Right atrium auricular region (tissue), 2 donors: ENCODE data around the gene MLLT10. TPM values are rescaled to one million over a fixed set of nuclear protein-coding genes. Genes with fewer than 3 reads are reported as not detected.
"Not testable (repeated sequence)": the region's sequence is repeated elsewhere in the genome, so short reads cannot be mapped to it uniquely, and the experiment has no call there.

ENCODE experiments used
- DNase-seq: peaks from one replicate; pipeline ENCODE4 v3.0.0-alpha.2; 2019; ENCODE audit warnings: low spot score
- H3K27ac ChIP-seq, 2 donors: fragments of 200-600 bp; sonication (generic); 1 replicate in 1 of 2; 2 replicates in 1 of 2; pipeline ENCODE4 v1.5.1; 2016 to 2019
- H3K27me3 ChIP-seq, 2 donors: fragments of 200-600 bp; sonication (generic); one replicate each; pipeline versions ENCODE4 v1.5.1 to v1.6.0; 2017 to 2019
- H3K36me3 ChIP-seq: fragments of 200-600 bp; sonication (generic); one replicate; pipeline ENCODE4 v1.5.1; 2016
- H3K4me1 ChIP-seq, 2 donors: fragments of 200-600 bp; sonication (generic); one replicate each; pipeline versions ENCODE4 v1.5.1 to v1.6.0; 2017 to 2019
- H3K4me3 ChIP-seq, 2 donors: fragments of 200-600 bp; sonication (generic); 1 replicate in 1 of 2; 2 replicates in 1 of 2; pipeline ENCODE4 v1.5.1; 2017 to 2019; ENCODE audit warnings: mild to moderate bottlenecking in 1 of 2, moderate library complexity in 1 of 2
- H3K9me3 ChIP-seq, 2 donors: fragments of 200-600 bp; sonication (generic); one replicate each; pipeline ENCODE4 v1.5.1; 2019
- total RNA-seq, 2 donors: library from RNA; depleted of rRNA; stranded (reverse); fragments of >200 nt; gene quantifications; one replicate each; pipeline ENCODE4 v1.1.0, GENCODE V29; 2016
- TF ChIP-seq, protein P1 (sequence below), 2 donors: fragments of 200-600 bp; sonication (generic); IDR thresholded peaks; one replicate each; pipeline ENCODE4 v1.5.1; 2019; ENCODE audit warnings: antibody characterized with exemption in 2 of 2

Gene MLLT10
- total RNA-seq, 2 donors from 2014 or later = 18.8 to 27.2 TPM

DNA sequence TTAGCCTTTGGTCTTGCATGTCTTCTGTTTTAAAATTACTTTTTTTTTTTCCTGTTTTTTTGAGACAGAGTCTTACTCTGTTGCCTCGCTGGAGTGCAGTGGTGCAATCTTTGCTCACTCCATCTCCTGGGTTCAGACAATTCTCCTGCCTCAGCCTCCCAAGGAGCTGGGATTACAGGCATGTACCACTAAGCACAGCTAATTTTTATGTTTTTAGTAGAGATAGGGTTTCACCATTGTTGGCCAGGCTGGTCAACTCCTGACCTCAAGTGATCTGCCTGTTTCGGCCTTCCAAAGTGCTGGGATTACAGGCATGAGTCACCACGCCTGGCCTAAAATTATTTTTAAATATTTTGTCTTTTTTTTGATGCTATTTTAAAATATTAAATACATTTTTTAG, 38.5 kb downstream of the MLLT10 start:
- H3K27ac ChIP-seq = peak overlapping the region in 1 of 2 donors; percentile 11
- H3K9me3 ChIP-seq = no peaks in the 10 kb centered on the region
- TF ChIP-seq, protein P1, sequence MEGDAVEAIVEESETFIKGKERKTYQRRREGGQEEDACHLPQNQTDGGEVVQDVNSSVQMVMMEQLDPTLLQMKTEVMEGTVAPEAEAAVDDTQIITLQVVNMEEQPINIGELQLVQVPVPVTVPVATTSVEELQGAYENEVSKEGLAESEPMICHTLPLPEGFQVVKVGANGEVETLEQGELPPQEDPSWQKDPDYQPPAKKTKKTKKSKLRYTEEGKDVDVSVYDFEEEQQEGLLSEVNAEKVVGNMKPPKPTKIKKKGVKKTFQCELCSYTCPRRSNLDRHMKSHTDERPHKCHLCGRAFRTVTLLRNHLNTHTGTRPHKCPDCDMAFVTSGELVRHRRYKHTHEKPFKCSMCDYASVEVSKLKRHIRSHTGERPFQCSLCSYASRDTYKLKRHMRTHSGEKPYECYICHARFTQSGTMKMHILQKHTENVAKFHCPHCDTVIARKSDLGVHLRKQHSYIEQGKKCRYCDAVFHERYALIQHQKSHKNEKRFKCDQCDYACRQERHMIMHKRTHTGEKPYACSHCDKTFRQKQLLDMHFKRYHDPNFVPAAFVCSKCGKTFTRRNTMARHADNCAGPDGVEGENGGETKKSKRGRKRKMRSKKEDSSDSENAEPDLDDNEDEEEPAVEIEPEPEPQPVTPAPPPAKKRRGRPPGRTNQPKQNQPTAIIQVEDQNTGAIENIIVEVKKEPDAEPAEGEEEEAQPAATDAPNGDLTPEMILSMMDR (IDR thresholded peaks at IDR 0.05) = no peak
- no peaks in the 10 kb centered on the region for H3K27me3 ChIP-seq
- no peak overlapping the region for H3K4me3 ChIP-seq
- peaks cover 0 to 40% of the 10 kb centered on the region in 2 donors for H3K4me1 ChIP-seq
- peak; percentile 60 for DNase-seq
- no peaks in the 10 kb centered on the region for H3K36me3 ChIP-seq

GRCh38 chr10:21574514-21574913, 40.5 kb downstream of the MLLT10 start:
- H3K27ac ChIP-seq, H3K36me3 ChIP-seq, H3K4me3 ChIP-seq, DNase-seq, H3K9me3 ChIP-seq, H3K27me3 ChIP-seq: not testable (repeated sequence)
- H3K4me1 ChIP-seq = peaks cover 0 to 40% of the 10 kb centered on the region in 2 donors

DNA sequence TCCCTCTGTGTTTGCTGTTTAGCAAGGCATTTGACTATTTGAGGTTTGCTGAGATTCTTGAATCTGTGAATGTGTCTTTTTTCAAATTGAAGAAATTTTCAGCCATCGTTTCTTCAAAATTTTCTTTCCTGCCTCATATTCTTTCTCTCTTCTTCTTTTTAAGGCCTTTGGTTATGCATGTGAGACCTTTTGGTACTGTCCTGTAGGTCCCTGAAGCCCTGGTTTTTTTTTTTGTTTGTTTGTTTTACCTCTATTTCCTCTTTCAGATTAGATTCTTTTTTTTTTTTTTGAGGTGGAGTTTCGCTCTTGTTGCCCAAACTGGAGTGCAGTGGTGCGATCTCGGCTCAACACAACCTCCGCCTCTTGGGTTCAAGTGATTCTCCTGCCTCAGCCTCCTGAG, 45.3 kb downstream of the MLLT10 start:
- H3K4me1 ChIP-seq = peaks cover 0 to 23% of the 10 kb centered on the region in 2 donors
- H3K27ac ChIP-seq = no peak overlapping the region
- H3K27me3 ChIP-seq = no peaks in the 10 kb centered on the region
- H3K4me3 ChIP-seq = no peak overlapping the region
- H3K36me3 ChIP-seq = no peaks in the 10 kb centered on the region
- no peaks in the 10 kb centered on the region for H3K9me3 ChIP-seq
- TF ChIP-seq, protein P1 (IDR thresholded peaks at IDR 0.05) = no peak
- DNase-seq = no peak

- not testable (repeated sequence) for DNase-seq, H3K4me3 ChIP-seq, H3K36me3 ChIP-seq, H3K27me3 ChIP-seq, H3K9me3 ChIP-seq
- Histone ChIP-seq H3K4me1 (peaks cover 0 to 14% of the 10 kb centered on the region in 2 donors), H3K27ac (peak overlapping the region in 1 of 2 donors; percentile 30)
Observed at GRCh38 chr10:21581421-21581834, 47.4 kb downstream of the MLLT10 start.

- Histone ChIP-seq H3K27ac (no peak overlapping the region), H3K9me3 (no peaks in the 10 kb centered on the region), H3K4me1 (peaks cover 0 to 14% of the 10 kb centered on the region in 2 donors), H3K27me3 (no peaks in the 10 kb centered on the region), H3K4me3 (no peak overlapping the region), H3K36me3 (peaks cover 4% of the 10 kb centered on the region)
- TF ChIP-seq, protein P1 (IDR thresholded peaks at IDR 0.05) = no peak
- DNase-seq = no peak
Observed at GRCh38 chr10:21584834-21585530, 51.0 kb downstream of the MLLT10 start.

DNA sequence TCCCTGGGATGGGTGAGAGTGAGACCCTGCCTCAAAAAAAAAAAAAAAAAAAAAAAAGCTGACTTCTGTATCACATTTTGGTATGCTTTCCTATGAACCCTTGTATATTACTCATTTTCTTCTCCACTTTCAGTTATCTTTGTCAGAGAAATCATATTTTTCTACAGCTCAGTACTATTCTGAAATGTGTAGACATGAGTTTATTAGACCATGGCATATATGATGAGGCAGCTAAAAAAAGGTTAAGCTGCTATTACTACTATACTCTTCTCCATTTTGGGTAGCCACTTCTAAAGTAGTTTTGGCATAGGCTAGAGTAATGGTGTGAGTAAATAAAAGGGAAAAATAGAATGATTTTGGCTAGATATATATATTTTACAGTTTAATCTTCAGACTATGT, 53.4 kb downstream of the MLLT10 start:
- Histone ChIP-seq H3K9me3 (no peaks in the 10 kb centered on the region), H3K27ac (no peak overlapping the region), H3K27me3 (no peaks in the 10 kb centered on the region), H3K4me3 (no peak overlapping the region), H3K36me3 (peaks cover 4% of the 10 kb centered on the region), H3K4me1 (peaks cover 0 to 9% of the 10 kb centered on the region in 2 donors)
- no peak for DNase-seq
- TF ChIP-seq, protein P1 (IDR thresholded peaks at IDR 0.05) = no peak

DNA sequence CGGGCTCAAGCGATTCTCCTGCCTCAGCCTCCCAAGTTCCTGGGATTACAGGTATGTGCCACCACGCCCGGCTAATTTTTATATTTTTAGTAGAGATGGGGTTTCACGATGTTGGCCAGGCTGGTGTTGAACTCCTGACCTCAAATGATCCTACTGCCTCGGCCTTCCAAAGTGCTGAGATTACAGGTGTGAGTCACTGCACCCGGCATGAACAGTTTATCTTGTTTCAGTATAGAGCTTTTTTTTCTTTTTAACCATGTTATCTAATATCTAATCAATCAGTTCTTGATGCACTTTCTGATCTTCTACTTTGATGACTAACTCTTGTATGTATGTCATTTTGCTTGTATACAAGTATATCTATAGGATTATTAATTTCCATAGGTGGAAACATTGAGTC, 54.1 kb downstream of the MLLT10 start:
- not testable (repeated sequence) for H3K4me3 ChIP-seq, H3K27ac ChIP-seq, DNase-seq, H3K9me3 ChIP-seq, H3K36me3 ChIP-seq, H3K27me3 ChIP-seq, H3K4me1 ChIP-seq
